Measurements from ENCODE around the gene ADK. TPM values are rescaled to one million over a fixed set of nuclear protein-coding genes. Genes with fewer than 3 reads are reported as not detected.

The ADK gene
- total RNA-seq: 10 to 100 TPM; 15.9 to 28.8 (median 23.3) TPM

GRCh38 chr10:74150990-74151878 is at the start of gene ADK:
ADK (plus strand) TSS chr10:74151221; CDS start chr10:74151279, 58 bp downstream.
- ATAC-seq (peak; percentile 88 to 92), DNase-seq (peak; percentile 99)
- Histone ChIP-seq H3K36me3 (no peaks in the 10 kb centered on the region), H3K27me3 (no peaks in the 10 kb centered on the region), H3K4me3 (peak within 1 kb of the TSS; percentile 65 to 95 (median 84)), H3K9me3 (no peaks in the 10 kb centered on the region), H3K27ac (peak within 1 kb of the TSS; percentile 89 to 97 (median 96)), H3K4me1 (peaks cover 38 to 52% of the 10 kb centered on the region in 2 donors)
- intact Hi-C loops (cut with DNase I; ENCODE audit: low total_unique reads) (loop anchor here (1.0 to 10.0 kb wide), 6 partner anchors 25 to 1084 kb away; partner anchors contain the start of genes COMTD1, KAT6B and VCL), in situ Hi-C loops (cut with MboI; ENCODE audit: low sequenced_read_pairs in 4 of 4) (no loop called here)
- TF ChIP-seq POLR2A (IDR thresholded peaks at IDR 0.05) (peak; percentile 83 to 93), CTCF (IDR thresholded peaks at IDR 0.05 in 4 of 5, conservative IDR thresholded peaks at IDR 0.05 in 1 of 5) (peak in 4 of 5 experiments; percentile 8 to 62 (median 34))

GRCh38 chr10:74103560-74104258 is 47.3 kb upstream of the ADK start:
- Histone ChIP-seq H3K4me3 (no peak overlapping the region), H3K9me3 (no peaks in the 10 kb centered on the region), H3K27me3 (no peaks in the 10 kb centered on the region), H3K27ac (peak overlapping the region; percentile 5 to 42 (median 32)), H3K4me1 (no peaks in the 10 kb centered on the region), H3K36me3 (peaks cover 6 to 98% of the 10 kb centered on the region in 2 donors)
- intact Hi-C loops (cut with DNase I; ENCODE audit: low total_unique reads) (no loop called here), in situ Hi-C loops (cut with MboI; ENCODE audit: low sequenced_read_pairs in 4 of 4) (no loop called here)
- TF ChIP-seq CTCF (IDR thresholded peaks at IDR 0.05 in 4 of 5, conservative IDR thresholded peaks at IDR 0.05 in 1 of 5): no peak
- TF ChIP-seq POLR2A (IDR thresholded peaks at IDR 0.05): no peak
- peak; percentile 28 to 62 for ATAC-seq
- DNase-seq: no peak

GRCh38 chr10:74104480-74104879 is 46.5 kb upstream of the ADK start:
- Histone ChIP-seq H3K27ac (no peak overlapping the region), H3K4me1 (no peaks in the 10 kb centered on the region), H3K4me3 (no peak overlapping the region), H3K27me3 (no peaks in the 10 kb centered on the region), H3K36me3 (peaks cover 6 to 98% of the 10 kb centered on the region in 2 donors), H3K9me3 (no peaks in the 10 kb centered on the region)
- no peak for ATAC-seq
- TF ChIP-seq POLR2A (IDR thresholded peaks at IDR 0.05) (no peak), CTCF (IDR thresholded peaks at IDR 0.05 in 4 of 5, conservative IDR thresholded peaks at IDR 0.05 in 1 of 5) (no peak)
- in situ Hi-C loops (cut with MboI; ENCODE audit: low sequenced_read_pairs in 4 of 4): no loop called here
- intact Hi-C loops (cut with DNase I; ENCODE audit: low total_unique reads): no loop called here
- DNase-seq: no peak

- Histone ChIP-seq H3K27me3 (no peaks in the 10 kb centered on the region), H3K9me3 (no peaks in the 10 kb centered on the region), H3K27ac (no peak overlapping the region), H3K36me3 (peaks cover 6 to 98% of the 10 kb centered on the region in 2 donors), H3K4me1 (no peaks in the 10 kb centered on the region), H3K4me3 (no peak overlapping the region)
- intact Hi-C loops (cut with DNase I; ENCODE audit: low total_unique reads): no loop called here
- in situ Hi-C loops (cut with MboI; ENCODE audit: low sequenced_read_pairs in 4 of 4): no loop called here
- DNase-seq (no peak), ATAC-seq (no peak)
- TF ChIP-seq POLR2A (IDR thresholded peaks at IDR 0.05): no peak
- TF ChIP-seq CTCF (IDR thresholded peaks at IDR 0.05 in 4 of 5, conservative IDR thresholded peaks at IDR 0.05 in 1 of 5): no peak
Measured at GRCh38 chr10:74104996-74105395, 46.0 kb upstream of the ADK start.
